Breast epithelium (tissue), 3 donors: ENCODE measurements around the gene ABCA4.

Experiments used
- CTCF ChIP-seq, 3 donors: fragments of 450-650 bp; IDR thresholded peaks; one replicate each; pipeline ENCODE4 v1.5.1; 2016 to 2017; ENCODE audit warnings: antibody characterized with exemption in 3 of 3, mild to moderate bottlenecking in 3 of 3, moderate library complexity in 3 of 3
- POLR2AphosphoS5 ChIP-seq, 3 donors: sonication (generic); formaldehyde crosslinking; IDR thresholded peaks; one replicate each; pipeline ENCODE4 v1.6.1; 2017; ENCODE audit warnings: antibody characterized with exemption in 3 of 3

GRCh38 chr1:94125551-94126514 lies 4.9 kb upstream of the ABCA4 start:
- TF ChIP-seq POLR2AphosphoS5 (IDR thresholded peaks at IDR 0.05) (no peak), CTCF (IDR thresholded peaks at IDR 0.05) (no peak)
